Subcutaneous adipose tissue (tissue), 4 donors: ENCODE results near the gene MRPL17. TPM values are rescaled to one million over a fixed set of nuclear protein-coding genes. Genes with fewer than 3 reads are reported as not detected.

Source experiments
- total RNA-seq, 4 donors: library from RNA; depleted of rRNA; stranded (reverse); fragments of >200 nt; gene quantifications; one replicate each; pipeline ENCODE4 v1.1.0, GENCODE V29; 2016
- TF ChIP-seq, protein P1 (sequence below): fragments of 450-650 bp; IDR thresholded peaks from one replicate; pipeline ENCODE4 v1.5.1; 2016; ENCODE audit warnings: low read depth, mild to moderate bottlenecking, control low read depth, antibody characterized with exemption, moderate library complexity

The MRPL17 gene
- total RNA-seq, 4 donors from 2014 or later, result 12.8 to 22.0 (median 15.0) TPM

- TF ChIP-seq, protein P1, sequence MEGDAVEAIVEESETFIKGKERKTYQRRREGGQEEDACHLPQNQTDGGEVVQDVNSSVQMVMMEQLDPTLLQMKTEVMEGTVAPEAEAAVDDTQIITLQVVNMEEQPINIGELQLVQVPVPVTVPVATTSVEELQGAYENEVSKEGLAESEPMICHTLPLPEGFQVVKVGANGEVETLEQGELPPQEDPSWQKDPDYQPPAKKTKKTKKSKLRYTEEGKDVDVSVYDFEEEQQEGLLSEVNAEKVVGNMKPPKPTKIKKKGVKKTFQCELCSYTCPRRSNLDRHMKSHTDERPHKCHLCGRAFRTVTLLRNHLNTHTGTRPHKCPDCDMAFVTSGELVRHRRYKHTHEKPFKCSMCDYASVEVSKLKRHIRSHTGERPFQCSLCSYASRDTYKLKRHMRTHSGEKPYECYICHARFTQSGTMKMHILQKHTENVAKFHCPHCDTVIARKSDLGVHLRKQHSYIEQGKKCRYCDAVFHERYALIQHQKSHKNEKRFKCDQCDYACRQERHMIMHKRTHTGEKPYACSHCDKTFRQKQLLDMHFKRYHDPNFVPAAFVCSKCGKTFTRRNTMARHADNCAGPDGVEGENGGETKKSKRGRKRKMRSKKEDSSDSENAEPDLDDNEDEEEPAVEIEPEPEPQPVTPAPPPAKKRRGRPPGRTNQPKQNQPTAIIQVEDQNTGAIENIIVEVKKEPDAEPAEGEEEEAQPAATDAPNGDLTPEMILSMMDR, result no peak
Measured at GRCh38 chr11:6673523-6674218, 9.5 kb downstream of the MRPL17 start.

DNA sequence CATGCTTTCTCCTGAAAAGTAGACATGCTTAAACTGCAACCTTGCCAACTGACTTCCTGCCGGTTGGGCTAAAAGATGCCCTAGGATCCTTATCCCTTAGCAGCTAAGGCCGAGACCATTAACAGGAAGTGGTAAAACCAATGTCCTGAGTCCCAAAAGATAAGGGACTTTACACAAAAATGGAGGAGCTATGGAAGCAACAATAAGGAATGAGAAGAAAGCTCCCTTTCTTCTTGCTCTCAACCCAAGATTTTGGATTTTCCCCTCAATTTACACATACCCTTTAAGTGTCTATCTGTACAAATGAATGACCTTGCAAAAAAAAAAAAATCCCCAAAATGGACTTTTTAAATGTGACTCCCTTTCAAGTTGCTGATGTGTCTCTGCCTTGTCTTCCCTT, 11.1 kb downstream of the MRPL17 start:
- TF ChIP-seq, protein P1, result no peak

DNA sequence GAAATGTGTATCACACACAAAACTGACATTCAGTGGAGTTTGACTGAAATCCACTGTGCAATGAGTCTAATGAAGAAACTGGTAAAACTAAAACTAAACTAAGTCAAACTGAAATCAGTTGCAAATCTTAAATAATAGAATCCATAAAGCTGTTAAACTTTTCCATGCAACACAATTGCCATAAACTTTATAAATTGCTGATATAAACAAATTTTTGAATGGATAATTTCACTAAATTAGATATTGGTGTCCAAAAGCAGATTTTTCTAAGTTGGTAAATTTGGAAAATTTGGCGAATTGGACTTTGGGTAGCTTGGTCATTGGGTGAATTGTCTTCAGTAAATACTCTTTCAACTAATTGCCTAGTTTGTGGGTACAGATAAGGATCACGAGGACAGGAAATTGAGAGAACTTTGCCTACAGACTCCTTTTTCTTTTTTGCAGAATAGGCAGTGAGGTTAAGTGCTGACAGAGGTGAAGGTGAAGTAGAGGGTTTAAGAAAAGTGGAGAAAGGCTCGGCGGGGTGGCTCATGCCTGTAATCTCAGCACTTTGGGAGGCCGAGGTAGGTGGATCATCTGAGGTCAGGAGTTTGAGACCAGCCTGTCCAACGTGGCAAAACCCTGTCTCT, 12.8 kb downstream of the MRPL17 start:
- TF ChIP-seq, protein P1, result no peak

DNA sequence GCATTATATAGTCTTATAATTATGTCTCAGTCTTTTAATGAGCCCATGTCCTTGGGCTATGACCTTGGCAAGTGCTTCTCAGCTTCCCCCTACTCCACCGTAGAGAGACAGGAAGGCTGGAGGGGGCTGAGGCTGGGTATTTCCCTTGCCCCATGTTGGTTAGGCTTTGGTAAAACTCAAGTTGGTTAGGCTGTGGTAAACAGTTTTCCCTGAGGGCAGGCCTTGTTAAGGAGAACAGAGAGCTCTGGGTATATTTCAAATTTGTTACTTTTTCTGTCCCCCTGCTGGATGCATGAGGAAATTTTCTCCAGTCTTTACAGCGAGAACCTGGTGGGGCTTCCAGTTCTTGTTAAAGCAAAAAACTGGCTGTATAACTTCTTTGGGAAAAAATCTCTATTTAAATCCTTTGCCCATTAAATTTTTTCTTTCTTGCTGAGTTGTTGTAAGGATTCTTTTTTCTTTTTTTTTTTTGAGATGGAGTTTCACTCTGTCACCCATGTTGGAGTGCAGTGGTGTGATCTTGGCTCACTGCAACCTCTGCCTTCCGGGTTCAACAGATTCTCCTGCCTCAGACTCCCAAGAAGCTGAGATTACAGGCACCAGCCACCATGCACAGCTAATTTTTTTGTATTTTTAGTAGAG, 15.3 kb downstream of the MRPL17 start:
- TF ChIP-seq, protein P1, result no peak

- TF ChIP-seq, protein P1, result no peak
Measured at GRCh38 chr11:6666302-6667183, 16.6 kb downstream of the MRPL17 start.

GRCh38 chr11:6664551-6664950, 18.6 kb downstream of the MRPL17 start:
- TF ChIP-seq, protein P1, result no peak
